Astrocyte (in vitro differentiated cells and primary cell): Measurements from ENCODE around the gene BCAR3. TPM values are rescaled to one million over a fixed set of nuclear protein-coding genes. Genes with fewer than 3 reads are reported as not detected.

Experiments
- DNase-seq: peaks from one replicate; pipeline ENCODE4 v3.0.0-alpha.2; 2010; ENCODE audit warnings: low read depth
- FAIRE-seq: peaks from 2 replicates; lab custom pipeline; 2011; peaks lifted over from hg19 to GRCh38; lab: Jason Lieb, UNC
- H2AFZ ChIP-seq: 2 replicates; pipeline ENCODE4 v1.6.0; 2012; ENCODE audit warnings: low read depth, low read length, inconsistent platforms
- H3K27ac ChIP-seq: 2 replicates; pipeline ENCODE4 v1.5.1; 2011; ENCODE audit warnings: low read depth, low read length, inconsistent platforms
- H3K27me3 ChIP-seq: 2 replicates; pipeline ENCODE4 v1.6.0; 2011; ENCODE audit warnings: low read length, inconsistent platforms; ENCODE audit not compliant: insufficient read depth
- H3K36me3 ChIP-seq: 2 replicates; pipeline ENCODE4 v1.5.1; 2011; ENCODE audit warnings: low read length, inconsistent platforms; ENCODE audit not compliant: insufficient read depth
- H3K4me1 ChIP-seq: 2 replicates; pipeline ENCODE4 v1.5.1; 2011; ENCODE audit warnings: low read length, inconsistent platforms; ENCODE audit not compliant: insufficient read depth
- H3K4me2 ChIP-seq: 2 replicates; pipeline ENCODE4 v1.6.0; 2012; ENCODE audit warnings: low read length, inconsistent platforms
- H3K4me3 ChIP-seq: 2 replicates; pipeline ENCODE4 v1.5.1; 2011; ENCODE audit warnings: low read depth, mild to moderate bottlenecking, low read length, inconsistent platforms; ENCODE audit not compliant: insufficient read depth
- H3K79me2 ChIP-seq: 2 replicates; pipeline ENCODE4 v1.6.0; 2012; ENCODE audit warnings: mild to moderate bottlenecking, low read length, inconsistent platforms; ENCODE audit not compliant: insufficient read depth
- H3K9ac ChIP-seq: 2 replicates; pipeline ENCODE4 v1.6.0; 2012; ENCODE audit warnings: mild to moderate bottlenecking, low read length, inconsistent platforms
- H3K9me3 ChIP-seq: 2 replicates; pipeline ENCODE4 v1.5.1; 2012; ENCODE audit warnings: low read depth, mild to moderate bottlenecking, low read length, inconsistent platforms; ENCODE audit not compliant: insufficient read depth
- H4K20me1 ChIP-seq: 2 replicates; pipeline ENCODE4 v1.6.0; 2012; ENCODE audit warnings: low read length, inconsistent platforms; ENCODE audit not compliant: insufficient read depth
- H3K27ac Mint-ChIP-seq: one replicate; pipeline ENCODE4 v1.8.0; 2021; ENCODE audit warnings: mild to moderate bottlenecking, mixed read lengths; ENCODE audit not compliant: unreplicated experiment
- H3K27me3 Mint-ChIP-seq: one replicate; pipeline ENCODE4 v1.8.0; 2021; ENCODE audit warnings: low read depth, mixed read lengths; ENCODE audit not compliant: unreplicated experiment
- H3K36me3 Mint-ChIP-seq: one replicate; pipeline ENCODE4 v1.8.0; 2021; ENCODE audit warnings: low read depth, mixed read lengths; ENCODE audit not compliant: unreplicated experiment
- H3K4me1 Mint-ChIP-seq: one replicate; pipeline ENCODE4 v1.8.0; 2021; ENCODE audit warnings: low read depth, mixed read lengths; ENCODE audit not compliant: unreplicated experiment
- H3K4me3 Mint-ChIP-seq: one replicate; pipeline ENCODE4 v1.8.0; 2021; ENCODE audit warnings: mild to moderate bottlenecking, moderate library complexity, mixed read lengths; ENCODE audit not compliant: unreplicated experiment
- H3K9me3 Mint-ChIP-seq: one replicate; pipeline ENCODE4 v1.8.0; 2021; ENCODE audit warnings: mild to moderate bottlenecking, mixed read lengths; ENCODE audit not compliant: unreplicated experiment
- EZH2 ChIP-seq: IDR thresholded peaks from 2 replicates; pipeline ENCODE4 v1.6.1; 2012; ENCODE audit warnings: mild to moderate bottlenecking, low read length, inconsistent platforms; ENCODE audit not compliant: insufficient read depth
- total RNA-seq: library from RNA; stranded (reverse); gene quantifications from 2 replicates; pipeline ENCODE4 v1.2.1, GENCODE V29; 2021
- TF ChIP-seq, protein P1 (sequence below): IDR thresholded peaks from 2 replicates; pipeline ENCODE4 v1.5.1; 2011; ENCODE audit warnings: low read depth, mild to moderate bottlenecking, inconsistent platforms, low read length, moderate library complexity; ENCODE audit not compliant: insufficient read depth

Gene BCAR3
- total RNA-seq, 1 donor from 2014 or later, result 30.0 TPM

GRCh38 chr1:93605812-93606512 lies 75.7 kb downstream of the BCAR3 start:
- H3K4me3 Mint-ChIP-seq, result peak overlapping the region; percentile 8
- peaks cover 9% of the 10 kb centered on the region for H3K36me3 Mint-ChIP-seq
- H3K4me3 ChIP-seq, result no peak overlapping the region
- no peak for TF ChIP-seq EZH2
- TF ChIP-seq, protein P1, sequence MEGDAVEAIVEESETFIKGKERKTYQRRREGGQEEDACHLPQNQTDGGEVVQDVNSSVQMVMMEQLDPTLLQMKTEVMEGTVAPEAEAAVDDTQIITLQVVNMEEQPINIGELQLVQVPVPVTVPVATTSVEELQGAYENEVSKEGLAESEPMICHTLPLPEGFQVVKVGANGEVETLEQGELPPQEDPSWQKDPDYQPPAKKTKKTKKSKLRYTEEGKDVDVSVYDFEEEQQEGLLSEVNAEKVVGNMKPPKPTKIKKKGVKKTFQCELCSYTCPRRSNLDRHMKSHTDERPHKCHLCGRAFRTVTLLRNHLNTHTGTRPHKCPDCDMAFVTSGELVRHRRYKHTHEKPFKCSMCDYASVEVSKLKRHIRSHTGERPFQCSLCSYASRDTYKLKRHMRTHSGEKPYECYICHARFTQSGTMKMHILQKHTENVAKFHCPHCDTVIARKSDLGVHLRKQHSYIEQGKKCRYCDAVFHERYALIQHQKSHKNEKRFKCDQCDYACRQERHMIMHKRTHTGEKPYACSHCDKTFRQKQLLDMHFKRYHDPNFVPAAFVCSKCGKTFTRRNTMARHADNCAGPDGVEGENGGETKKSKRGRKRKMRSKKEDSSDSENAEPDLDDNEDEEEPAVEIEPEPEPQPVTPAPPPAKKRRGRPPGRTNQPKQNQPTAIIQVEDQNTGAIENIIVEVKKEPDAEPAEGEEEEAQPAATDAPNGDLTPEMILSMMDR, result no peak
- H3K36me3 ChIP-seq, result no peaks in the 10 kb centered on the region
- peak overlapping the region; percentile 50 for H3K27ac Mint-ChIP-seq
- H3K27ac ChIP-seq, result peak overlapping the region; percentile 67
- H3K79me2 ChIP-seq, result peaks cover 96% of the 10 kb centered on the region
- peaks cover 51% of the 10 kb centered on the region for H3K4me1 Mint-ChIP-seq
- peak; percentile 98 for FAIRE-seq
- H3K27me3 Mint-ChIP-seq, result no peaks in the 10 kb centered on the region
- H3K9me3 Mint-ChIP-seq, result no peaks in the 10 kb centered on the region
- H3K4me2 ChIP-seq, result peak overlapping the region; percentile 72
- H4K20me1 ChIP-seq, result peaks cover 85% of the 10 kb centered on the region
- H3K9ac ChIP-seq, result peak overlapping the region; percentile 60
- no peaks in the 10 kb centered on the region for H3K27me3 ChIP-seq
- no peak overlapping the region for H2AFZ ChIP-seq
- no peaks in the 10 kb centered on the region for H3K9me3 ChIP-seq
- peaks cover 50% of the 10 kb centered on the region for H3K4me1 ChIP-seq
- peak; percentile 99 for DNase-seq

DNA sequence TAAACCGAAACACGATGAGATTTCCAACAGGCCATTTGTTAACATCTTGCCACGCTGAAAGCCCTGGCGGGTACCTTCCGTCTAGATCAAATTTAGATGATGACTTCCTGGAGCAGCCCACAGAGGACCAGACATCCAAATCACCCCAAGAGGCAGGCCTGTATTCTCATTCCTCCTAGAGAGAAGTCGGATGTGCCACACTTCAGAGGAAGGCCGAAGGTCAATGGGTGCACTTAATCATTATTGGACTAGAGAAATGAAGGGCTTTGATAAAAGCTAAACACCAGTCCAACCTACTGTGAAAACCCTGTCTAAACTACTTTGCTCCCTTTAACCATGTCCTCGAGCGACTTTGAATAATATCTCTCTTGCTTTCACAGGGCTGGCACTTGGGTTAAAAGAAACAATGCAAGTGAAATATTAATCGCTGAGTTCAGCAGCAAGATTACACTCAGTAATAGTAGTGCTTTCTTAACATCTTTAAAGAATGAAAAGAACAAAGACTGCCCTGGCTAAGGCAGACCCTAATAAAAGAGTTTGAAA lies 76.5 kb downstream of the BCAR3 start:
- Mint-ChIP-seq H3K4me1 (peaks cover 48% of the 10 kb centered on the region), H3K9me3 (no peaks in the 10 kb centered on the region), H3K36me3 (peaks cover 6% of the 10 kb centered on the region), H3K27me3 (no peaks in the 10 kb centered on the region), H3K27ac (peak overlapping the region; percentile 21), H3K4me3 (no peak overlapping the region)
- Histone ChIP-seq H3K36me3 (no peaks in the 10 kb centered on the region), H3K9me3 (no peaks in the 10 kb centered on the region), H3K79me2 (peaks cover 96% of the 10 kb centered on the region), H3K4me1 (peaks cover 50% of the 10 kb centered on the region), H3K9ac (peak overlapping the region; percentile 60), H4K20me1 (peaks cover 90% of the 10 kb centered on the region), H3K4me2 (peak overlapping the region; percentile 72), H3K4me3 (no peak overlapping the region), H3K27me3 (no peaks in the 10 kb centered on the region), H3K27ac (peak overlapping the region; percentile 67), H2AFZ (no peak overlapping the region)
- no peak for TF ChIP-seq EZH2
- TF ChIP-seq, protein P1, result no peak
- DNase-seq (no peak), FAIRE-seq (no peak)

DNA sequence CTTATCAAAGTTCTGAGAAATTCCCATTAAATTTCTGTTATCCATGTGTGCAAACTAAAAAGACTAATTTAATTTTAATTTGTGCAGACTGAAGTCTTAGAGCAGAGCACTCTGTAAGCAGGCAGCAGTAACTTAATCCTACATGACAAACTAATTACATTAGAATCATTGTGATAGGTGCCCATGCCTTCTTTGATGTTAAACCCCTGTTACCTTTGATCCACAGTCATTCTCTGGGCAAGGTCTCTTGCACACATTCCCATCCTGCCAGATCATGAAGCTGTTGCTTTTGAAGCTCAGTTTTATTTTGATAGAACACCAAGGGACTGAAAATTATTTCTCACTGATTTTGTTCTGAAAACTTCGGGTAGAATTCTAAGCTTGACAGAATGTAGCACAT lies 77.2 kb downstream of the BCAR3 start:
- Mint-ChIP-seq H3K4me3 (no peak overlapping the region), H3K27me3 (no peaks in the 10 kb centered on the region), H3K4me1 (peaks cover 50% of the 10 kb centered on the region), H3K27ac (no peak overlapping the region), H3K36me3 (peaks cover 7% of the 10 kb centered on the region), H3K9me3 (no peaks in the 10 kb centered on the region)
- H3K36me3 ChIP-seq, result no peaks in the 10 kb centered on the region
- no peak for TF ChIP-seq EZH2
- TF ChIP-seq, protein P1, result no peak
- no peaks in the 10 kb centered on the region for H3K9me3 ChIP-seq
- no peak overlapping the region for H2AFZ ChIP-seq
- DNase-seq (no peak), FAIRE-seq (no peak)
- no peak overlapping the region for H3K27ac ChIP-seq
- no peaks in the 10 kb centered on the region for H3K27me3 ChIP-seq
- peaks cover 96% of the 10 kb centered on the region for H3K79me2 ChIP-seq
- peaks cover 90% of the 10 kb centered on the region for H4K20me1 ChIP-seq
- no peak overlapping the region for H3K9ac ChIP-seq
- H3K4me1 ChIP-seq, result peaks cover 47% of the 10 kb centered on the region
- no peak overlapping the region for H3K4me3 ChIP-seq
- H3K4me2 ChIP-seq, result no peak overlapping the region
